Measurements from ENCODE around the gene UBE4A. TPM values are rescaled to one million over a fixed set of nuclear protein-coding genes. Genes with fewer than 3 reads are reported as not detected.

UBE4A gene
- total RNA-seq, 1 experiment from 2014 or later: 45.8 TPM

DNA sequence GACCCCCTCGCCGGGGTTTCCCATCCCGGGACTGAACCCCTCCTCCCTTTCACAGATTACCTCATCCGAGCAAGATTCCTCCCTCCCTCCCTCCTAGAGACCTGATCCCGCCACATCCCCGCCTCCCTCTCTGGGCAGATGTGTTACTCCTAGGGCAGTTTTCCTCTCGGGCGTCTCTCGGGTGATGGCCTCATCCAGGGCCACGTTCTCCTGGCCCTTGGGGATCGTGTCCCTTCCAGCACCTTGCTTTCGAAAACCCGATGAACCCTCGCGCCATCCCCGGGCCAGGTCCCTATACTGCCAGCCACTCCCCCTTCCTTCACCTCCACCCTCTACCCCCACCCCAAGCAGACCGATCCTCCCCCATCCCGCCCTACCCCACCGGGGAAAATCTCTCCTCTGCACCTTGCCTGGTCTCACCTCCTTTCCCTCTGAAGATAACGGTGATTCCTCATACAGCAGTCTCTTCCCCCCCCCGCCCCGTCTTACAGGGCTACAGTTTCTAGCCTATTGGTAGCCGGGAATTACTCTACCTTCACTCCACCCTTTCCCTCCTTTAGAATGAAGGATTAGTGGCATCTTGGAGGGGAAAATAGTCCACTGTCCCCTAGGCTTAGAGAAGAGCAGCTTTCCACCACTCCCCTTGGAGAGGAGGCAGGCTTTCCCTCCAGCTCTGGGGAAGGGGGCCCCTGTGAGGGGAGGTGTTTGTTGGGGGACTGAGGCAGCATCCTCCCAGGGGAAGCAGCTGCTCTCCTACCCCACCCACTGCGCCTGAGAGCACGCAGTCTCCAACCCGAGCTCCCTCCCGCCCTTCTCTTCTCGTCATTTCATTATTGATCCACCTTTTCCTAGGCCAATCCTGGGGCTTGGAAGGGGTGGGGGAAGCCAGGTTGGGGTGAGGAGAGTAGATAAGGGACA, 78.1 kb downstream of the UBE4A start:
- DNase-seq (ENCODE audit: low read depth): no peak

DNA sequence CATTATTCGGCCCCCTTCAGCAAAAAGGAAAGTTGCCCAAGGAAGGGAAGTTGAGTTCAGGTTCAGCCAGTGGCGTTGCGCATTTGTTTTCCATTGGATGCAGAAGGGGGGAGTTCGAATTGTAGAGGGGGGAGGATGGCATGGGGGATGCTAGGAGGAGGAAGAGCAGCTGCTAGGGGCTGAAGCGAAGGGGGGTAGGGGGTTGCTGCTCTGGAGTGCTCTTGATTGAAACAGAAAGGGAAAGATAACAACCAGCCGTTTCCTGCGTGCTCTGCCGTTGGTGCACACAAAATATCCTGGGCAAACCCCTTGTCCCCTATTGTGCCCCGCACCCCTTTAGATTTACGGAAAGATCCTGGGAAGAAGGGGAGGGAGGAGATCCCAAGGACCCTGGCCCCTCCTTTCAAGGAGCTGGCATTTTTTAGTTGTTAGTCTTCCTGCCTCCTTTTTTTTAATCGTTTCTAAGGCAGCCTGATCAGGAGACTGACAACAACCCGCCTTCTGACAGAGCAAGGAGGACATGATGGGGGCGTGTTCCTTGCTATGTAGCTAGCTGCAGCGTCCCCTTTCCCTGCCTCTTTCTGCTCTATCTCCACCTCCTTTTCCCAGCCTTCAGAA, 79.0 kb downstream of the UBE4A start:
- DNase-seq (ENCODE audit: low read depth): peak; percentile 80

DNA sequence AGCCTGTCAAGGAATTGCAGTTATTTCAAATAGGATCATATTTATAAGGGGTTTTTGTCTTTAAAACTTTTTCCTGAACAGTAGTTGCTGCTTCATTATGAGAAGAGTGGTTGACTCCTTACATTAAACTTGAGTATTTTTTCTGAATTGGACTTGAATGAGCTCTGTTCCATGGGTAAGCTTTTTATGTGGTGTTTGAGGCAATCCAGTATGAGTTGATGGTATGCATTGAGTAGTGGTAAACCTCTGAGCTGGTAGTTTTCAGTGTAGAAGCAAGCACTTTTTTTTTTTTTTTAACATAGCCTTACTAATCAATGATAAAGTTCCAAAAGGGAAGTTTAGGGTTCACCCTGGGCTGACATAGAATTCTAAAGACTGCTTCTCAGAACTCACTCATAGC, 80.2 kb downstream of the UBE4A start:
- no peak for DNase-seq (ENCODE audit: low read depth)

DNA sequence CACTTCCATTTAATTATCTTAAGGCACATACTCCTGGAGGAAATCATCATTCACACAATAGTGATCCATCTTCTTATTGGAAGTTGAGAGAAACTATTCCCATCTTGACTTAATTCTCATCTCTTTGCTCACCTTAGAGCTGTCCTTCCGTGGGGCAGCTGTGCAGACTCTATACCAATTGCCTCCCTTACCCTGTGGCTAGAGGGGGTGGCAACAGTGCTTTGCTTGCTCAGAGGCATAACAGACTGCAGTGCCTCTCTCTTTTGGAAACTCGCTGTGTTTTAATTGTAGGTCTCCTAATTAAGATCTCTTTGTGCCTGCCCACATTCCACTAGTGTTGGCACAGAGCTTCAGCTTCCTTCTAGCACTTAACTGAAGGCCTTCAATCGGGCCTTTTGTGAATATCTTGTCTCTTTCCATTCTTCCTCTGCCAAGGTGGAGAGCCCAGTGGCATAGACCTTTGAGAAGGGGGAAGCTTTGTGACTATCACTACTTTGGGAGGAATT, 82.4 kb downstream of the UBE4A start:
- DNase-seq (ENCODE audit: low read depth): no peak

DNA sequence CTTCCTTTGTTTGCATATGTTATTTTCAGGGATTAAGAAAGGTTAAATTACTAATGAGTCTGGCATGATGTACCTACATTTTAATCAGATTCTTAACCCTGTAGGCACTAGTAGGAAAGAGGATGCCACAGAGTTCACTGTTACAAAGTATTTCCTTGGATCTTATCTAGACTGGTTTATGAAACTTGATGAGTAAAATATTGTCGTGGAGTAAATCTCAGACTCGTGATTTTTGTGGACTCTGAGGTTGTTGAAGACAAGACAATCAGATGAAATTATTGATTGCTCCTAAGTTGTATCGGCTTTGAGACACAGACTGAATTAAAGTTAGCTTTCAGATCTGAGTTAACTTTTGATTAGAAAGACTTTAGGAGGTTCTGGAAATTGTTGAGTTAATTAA, 82.9 kb downstream of the UBE4A start:
- no peak for DNase-seq (ENCODE audit: low read depth)

DNA sequence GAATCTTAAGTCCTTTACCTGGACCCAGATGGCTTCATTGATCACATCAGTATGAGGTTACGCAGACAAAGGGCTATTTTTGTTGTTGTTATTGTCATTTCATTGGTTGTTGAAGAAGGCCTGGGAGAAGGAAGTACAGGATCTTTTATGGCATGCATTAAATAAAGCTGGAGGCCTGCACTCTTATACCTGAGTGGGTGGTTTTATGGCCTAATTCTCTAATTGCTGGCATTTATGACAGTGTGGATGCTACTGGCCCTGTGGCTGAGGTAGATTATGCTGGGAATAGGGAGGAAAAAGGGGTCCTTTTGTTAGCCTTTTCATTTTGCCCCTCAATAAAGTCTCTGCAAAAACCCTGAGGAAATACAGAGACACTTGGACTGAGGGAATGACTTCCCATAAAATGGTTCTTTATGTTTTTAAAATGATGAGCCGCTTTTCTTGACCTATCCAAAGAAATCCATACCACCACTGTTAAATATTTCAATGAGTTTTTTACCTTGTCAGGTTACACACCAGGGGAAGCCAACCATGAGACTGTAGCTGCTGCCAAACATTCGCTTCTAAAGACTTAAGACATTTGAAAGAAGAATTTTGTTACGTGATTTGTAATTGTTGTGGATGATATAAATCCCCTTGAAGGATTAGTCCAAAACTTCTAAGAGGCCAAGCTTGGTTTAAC, 83.6 kb downstream of the UBE4A start:
- no peak for DNase-seq (ENCODE audit: low read depth)

DNA sequence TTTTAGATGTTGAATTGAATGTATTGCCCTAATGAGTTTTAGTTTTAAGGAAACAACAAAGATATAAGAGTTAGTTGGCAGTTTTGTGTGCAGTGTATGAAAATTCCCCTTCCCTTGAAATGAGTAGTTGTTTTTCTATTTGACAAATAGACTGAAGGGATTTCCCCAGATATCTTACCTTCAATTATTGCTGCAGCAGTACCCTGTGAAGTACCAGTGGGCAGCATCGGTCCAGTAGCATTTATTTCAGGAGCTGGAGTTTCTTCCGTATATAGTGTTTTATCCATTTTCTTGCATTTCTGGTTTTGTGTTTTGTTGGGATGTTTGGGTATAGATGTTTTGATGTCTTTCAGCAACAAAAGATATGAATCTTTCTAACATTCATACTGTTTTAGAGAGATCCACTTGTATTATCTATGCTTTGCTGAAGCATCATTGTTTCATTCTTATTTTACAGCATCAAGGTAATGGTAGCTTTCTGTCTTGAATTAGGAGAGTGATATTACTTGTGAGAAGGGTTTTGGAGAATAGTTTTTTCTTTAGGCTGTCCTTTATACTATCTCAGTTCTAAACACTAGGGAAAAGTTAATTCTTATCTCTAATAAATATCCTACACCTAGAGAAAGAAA, 84.3 kb downstream of the UBE4A start:
- no peak for DNase-seq (ENCODE audit: low read depth)

DNA sequence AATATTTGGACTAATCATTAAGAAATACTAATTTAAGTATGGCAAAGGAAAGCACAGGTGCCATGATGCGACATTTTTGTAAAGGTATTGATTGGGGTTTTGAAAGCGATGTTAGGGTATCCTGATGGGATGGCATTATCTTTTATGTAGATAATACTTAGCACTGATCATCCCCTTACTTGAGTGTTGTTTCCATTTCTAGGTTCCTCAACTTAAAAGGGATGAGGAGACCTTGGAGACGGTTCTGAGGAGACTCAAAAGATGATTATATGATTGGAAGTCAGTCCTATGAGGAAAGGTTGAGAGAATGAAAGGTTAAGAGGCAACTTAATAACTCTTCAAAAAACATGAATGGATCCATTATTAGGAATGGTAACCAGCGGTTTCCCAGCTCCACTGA, 88.0 kb downstream of the UBE4A start:
- no peak for DNase-seq (ENCODE audit: low read depth)

DNA sequence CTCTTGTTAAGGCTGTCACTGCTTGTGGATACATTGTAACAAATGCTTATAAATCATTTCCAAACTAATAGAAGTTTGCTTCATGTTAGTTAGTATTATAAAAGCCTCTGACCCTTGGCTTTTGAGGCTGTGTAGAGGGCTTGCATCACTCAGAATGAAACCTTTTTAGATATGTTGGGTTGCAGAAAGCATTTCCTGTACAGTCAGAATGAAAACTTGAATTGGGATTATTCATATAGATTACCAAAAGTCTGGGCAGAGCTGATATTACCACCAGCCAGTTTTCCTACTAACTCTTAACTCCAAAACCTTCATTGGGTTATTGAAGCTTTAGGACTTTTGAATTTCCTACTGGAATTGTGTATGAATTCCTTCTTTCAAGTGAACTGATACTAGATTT, 88.9 kb downstream of the UBE4A start:
- no peak for DNase-seq (ENCODE audit: low read depth)

Small RNA genes lying within 50 kb of the gene (small RNA-seq; reads per million reads assigned to genes)
- not detected for gene AP001582.1

Other genes starting within 250 kb of the UBE4A start
- not detected in 2 replicates for gene SCN4B, start 206.8 kb upstream of the UBE4A start, total RNA-seq (2014; rRNA removed; shearing (Covaris generic))
- gene SCN2B, start 183.0 kb upstream of the UBE4A start, total RNA-seq (2014; rRNA removed; shearing (Covaris generic)): 0.03 TPM in 1 of 2 replicates, not detected in the other
- gene JAML, start 134.6 kb upstream of the UBE4A start, total RNA-seq (2014; rRNA removed; shearing (Covaris generic)): not detected in 2 replicates
- 1.7 and 2.2 TPM in 2 replicates for gene MPZL3, start 107.2 kb upstream of the UBE4A start, total RNA-seq (2014; rRNA removed; shearing (Covaris generic))
- gene MPZL2, start 95.3 kb upstream of the UBE4A start, total RNA-seq (2014; rRNA removed; shearing (Covaris generic)): 2.6 and 5.6 TPM in 2 replicates
- 0.42 TPM in 1 of 2 replicates, not detected in the other for gene CD3E, start 54.9 kb upstream of the UBE4A start, total RNA-seq (2014; rRNA removed; shearing (Covaris generic))
- gene CD3D, start 16.9 kb upstream of the UBE4A start, total RNA-seq (2014; rRNA removed; shearing (Covaris generic)): 1.0 and 4.0 TPM in 2 replicates
- gene CD3G, start 15.3 kb upstream of the UBE4A start, total RNA-seq (2014; rRNA removed; shearing (Covaris generic)): not detected in 2 replicates
- gene ATP5MG, start 42.0 kb downstream of the UBE4A start, total RNA-seq (2014; rRNA removed; shearing (Covaris generic)): 139 and 211 TPM in 2 replicates
- gene KMT2A, start 76.9 kb downstream of the UBE4A start, total RNA-seq (2014; rRNA removed; shearing (Covaris generic)): 24.2 and 24.6 TPM in 2 replicates
- gene TTC36, start 167.9 kb downstream of the UBE4A start, total RNA-seq (2014; rRNA removed; shearing (Covaris generic)): 0.85 and 1.1 TPM in 2 replicates
- gene TMEM25, start 171.6 kb downstream of the UBE4A start, total RNA-seq (2014; rRNA removed; shearing (Covaris generic)): 10.1 and 12.3 TPM in 2 replicates
- gene IFT46, start 206.3 kb downstream of the UBE4A start, total RNA-seq (2014; rRNA removed; shearing (Covaris generic)): 35.6 and 38.5 TPM in 2 replicates
- 85.4 and 116 TPM in 2 replicates for gene ARCN1, start 212.8 kb downstream of the UBE4A start, total RNA-seq (2014; rRNA removed; shearing (Covaris generic))
- 42.2 and 48.7 TPM in 2 replicates for gene PHLDB1, start 248.0 kb downstream of the UBE4A start, total RNA-seq (2014; rRNA removed; shearing (Covaris generic))

All from HT1080 (cell line).